Mucosa of stomach (tissue), 1 donor: Measurements from ENCODE around the gene HOXB4.

Experiments
- H3K27me3 ChIP-seq: one replicate; pipeline ENCODE4 v1.7.0; 2013; ENCODE audit warnings: mild to moderate bottlenecking, low read length; ENCODE audit not compliant: control insufficient read depth, insufficient read depth
- H3K36me3 ChIP-seq: one replicate; pipeline ENCODE4 v1.7.0; 2013; ENCODE audit warnings: low read length; ENCODE audit not compliant: control insufficient read depth, insufficient read depth
- H3K4me1 ChIP-seq: one replicate; pipeline ENCODE4 v1.7.0; 2013; ENCODE audit warnings: mild to moderate bottlenecking, low read length; ENCODE audit not compliant: control insufficient read depth, insufficient read depth
- H3K4me3 ChIP-seq: one replicate; pipeline ENCODE4 v1.7.0; 2013; ENCODE audit warnings: low read length
- H3K9ac ChIP-seq: one replicate; pipeline ENCODE4 v1.7.0; 2013; ENCODE audit warnings: mild to moderate bottlenecking, low read length, moderate library complexity
- H3K9me3 ChIP-seq: one replicate; pipeline ENCODE4 v1.7.0; 2013; ENCODE audit warnings: mild to moderate bottlenecking, low read length, moderate library complexity; ENCODE audit not compliant: control insufficient read depth
- donor health status: Pancreatic carcinoma.

The HOXB4 gene

GRCh38 chr17:48552466-48553189 is 25.5 kb downstream of the HOXB4 start:
- peaks cover 17% of the 10 kb centered on the region for H3K4me1 ChIP-seq
- H3K4me3 ChIP-seq = no peak overlapping the region
- H3K9me3 ChIP-seq = no peaks in the 10 kb centered on the region
- H3K36me3 ChIP-seq = no peaks in the 10 kb centered on the region
- peaks cover 86% of the 10 kb centered on the region for H3K27me3 ChIP-seq
- H3K9ac ChIP-seq = peak overlapping the region; percentile 1

- Histone ChIP-seq H3K9me3 (no peaks in the 10 kb centered on the region), H3K4me1 (peaks cover 9% of the 10 kb centered on the region), H3K9ac (no peak overlapping the region), H3K27me3 (peaks cover 86% of the 10 kb centered on the region), H3K36me3 (no peaks in the 10 kb centered on the region), H3K4me3 (no peak overlapping the region)
Measured at GRCh38 chr17:48551596-48552465, 26.3 kb downstream of the HOXB4 start.

- Histone ChIP-seq H3K4me1 (peaks cover 5% of the 10 kb centered on the region), H3K27me3 (peaks cover 86% of the 10 kb centered on the region), H3K9me3 (no peaks in the 10 kb centered on the region), H3K9ac (no peak overlapping the region), H3K36me3 (no peaks in the 10 kb centered on the region), H3K4me3 (no peak overlapping the region)
Measured at GRCh38 chr17:48551214-48551555, 27.0 kb downstream of the HOXB4 start.

GRCh38 chr17:48550502-48551213 is 27.5 kb downstream of the HOXB4 start:
- Histone ChIP-seq H3K4me1 (peaks cover 5% of the 10 kb centered on the region), H3K9ac (no peak overlapping the region), H3K4me3 (no peak overlapping the region), H3K36me3 (no peaks in the 10 kb centered on the region), H3K27me3 (peaks cover 86% of the 10 kb centered on the region), H3K9me3 (no peaks in the 10 kb centered on the region)

DNA sequence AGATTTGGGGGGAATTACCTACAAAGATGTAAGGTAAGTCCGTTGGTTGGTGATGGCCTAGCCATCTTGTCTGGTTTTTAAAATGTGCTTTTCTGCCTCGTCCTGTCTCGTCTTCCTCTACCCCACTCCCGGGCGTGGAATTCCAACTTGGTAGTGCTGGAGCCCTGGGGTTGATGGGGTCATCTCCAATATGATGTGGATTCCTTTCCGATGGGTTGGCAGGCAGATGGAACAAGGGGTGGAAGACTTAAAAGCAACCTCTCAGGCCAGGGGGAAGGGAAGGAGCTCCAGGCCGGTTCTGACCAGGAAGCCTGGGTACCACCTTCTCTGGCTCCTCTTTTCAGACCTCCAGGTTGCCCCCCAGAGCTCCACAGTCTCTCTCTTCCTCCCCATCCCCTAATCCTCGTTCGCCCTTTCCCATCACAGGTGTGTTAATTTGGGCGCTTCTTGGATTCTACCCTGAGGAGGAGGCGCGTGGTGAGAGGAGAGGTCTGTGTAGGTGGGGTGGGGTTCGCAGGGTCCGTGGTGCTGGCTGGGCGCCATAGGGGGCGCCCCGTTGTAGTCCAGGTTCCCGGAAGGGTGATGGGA is 28.1 kb downstream of the HOXB4 start:
- H3K4me1 ChIP-seq = peaks cover 8% of the 10 kb centered on the region
- H3K27me3 ChIP-seq = peaks cover 88% of the 10 kb centered on the region
- no peak overlapping the region for H3K4me3 ChIP-seq
- H3K36me3 ChIP-seq = no peaks in the 10 kb centered on the region
- H3K9ac ChIP-seq = no peak overlapping the region
- H3K9me3 ChIP-seq = no peaks in the 10 kb centered on the region

GRCh38 chr17:48549281-48549630 is 28.9 kb downstream of the HOXB4 start:
- Histone ChIP-seq H3K36me3 (no peaks in the 10 kb centered on the region), H3K27me3 (peaks cover 88% of the 10 kb centered on the region), H3K9me3 (no peaks in the 10 kb centered on the region), H3K9ac (no peak overlapping the region), H3K4me3 (no peak overlapping the region), H3K4me1 (peaks cover 4% of the 10 kb centered on the region)

GRCh38 chr17:48548523-48549280 is 29.4 kb downstream of the HOXB4 start:
- Histone ChIP-seq H3K4me3 (no peak overlapping the region), H3K36me3 (no peaks in the 10 kb centered on the region), H3K9ac (no peak overlapping the region), H3K27me3 (peaks cover 88% of the 10 kb centered on the region), H3K9me3 (no peaks in the 10 kb centered on the region), H3K4me1 (peaks cover 4% of the 10 kb centered on the region)

- Histone ChIP-seq H3K9me3 (no peaks in the 10 kb centered on the region), H3K4me3 (no peak overlapping the region), H3K36me3 (no peaks in the 10 kb centered on the region), H3K4me1 (peaks cover 4% of the 10 kb centered on the region), H3K9ac (no peak overlapping the region), H3K27me3 (peaks cover 89% of the 10 kb centered on the region)
Measured at GRCh38 chr17:48547808-48548522, 30.2 kb downstream of the HOXB4 start.

DNA sequence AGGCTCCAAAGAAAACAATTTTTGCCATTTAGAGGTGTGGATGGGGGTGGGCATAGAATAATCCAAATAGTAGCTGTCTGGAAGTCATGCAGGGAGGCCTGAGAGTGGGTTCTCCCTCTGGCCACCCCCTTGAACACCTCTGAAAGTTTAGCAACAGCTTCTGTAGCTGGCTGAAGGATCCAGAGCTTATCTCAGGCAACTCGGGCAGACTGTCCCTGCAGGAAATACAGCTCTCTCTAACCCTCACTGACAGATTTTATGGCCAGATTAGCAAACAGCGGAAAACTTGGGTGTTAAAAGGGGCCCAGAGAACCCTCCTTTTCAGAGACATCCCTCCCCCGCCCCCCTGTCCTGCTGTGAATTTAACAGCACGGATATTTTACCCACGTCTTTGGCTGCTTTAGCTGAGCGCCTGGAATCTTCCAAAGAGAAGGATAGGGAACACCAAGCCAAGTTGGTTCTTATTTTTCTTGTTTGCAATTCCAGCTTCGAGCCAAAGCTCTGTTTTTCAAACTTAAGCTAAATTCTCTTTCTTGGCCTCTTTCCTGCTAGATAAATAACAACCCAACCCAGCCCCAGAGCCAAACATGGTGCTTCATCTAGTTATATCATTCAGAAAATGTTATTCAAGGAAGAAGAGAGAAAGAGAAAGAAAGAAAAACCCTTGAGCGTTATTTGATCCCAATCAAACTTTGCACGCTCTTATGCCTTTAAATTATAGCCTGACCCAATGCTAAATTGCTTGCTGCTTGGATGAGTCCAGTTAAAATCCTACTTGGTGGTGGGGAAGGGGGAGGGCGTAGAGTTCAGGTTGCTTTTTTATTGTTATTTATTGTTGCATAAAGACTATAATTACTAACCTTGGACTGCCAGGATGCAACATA is 31.0 kb downstream of the HOXB4 start:
- H3K27me3 ChIP-seq = peaks cover 88% of the 10 kb centered on the region

DNA sequence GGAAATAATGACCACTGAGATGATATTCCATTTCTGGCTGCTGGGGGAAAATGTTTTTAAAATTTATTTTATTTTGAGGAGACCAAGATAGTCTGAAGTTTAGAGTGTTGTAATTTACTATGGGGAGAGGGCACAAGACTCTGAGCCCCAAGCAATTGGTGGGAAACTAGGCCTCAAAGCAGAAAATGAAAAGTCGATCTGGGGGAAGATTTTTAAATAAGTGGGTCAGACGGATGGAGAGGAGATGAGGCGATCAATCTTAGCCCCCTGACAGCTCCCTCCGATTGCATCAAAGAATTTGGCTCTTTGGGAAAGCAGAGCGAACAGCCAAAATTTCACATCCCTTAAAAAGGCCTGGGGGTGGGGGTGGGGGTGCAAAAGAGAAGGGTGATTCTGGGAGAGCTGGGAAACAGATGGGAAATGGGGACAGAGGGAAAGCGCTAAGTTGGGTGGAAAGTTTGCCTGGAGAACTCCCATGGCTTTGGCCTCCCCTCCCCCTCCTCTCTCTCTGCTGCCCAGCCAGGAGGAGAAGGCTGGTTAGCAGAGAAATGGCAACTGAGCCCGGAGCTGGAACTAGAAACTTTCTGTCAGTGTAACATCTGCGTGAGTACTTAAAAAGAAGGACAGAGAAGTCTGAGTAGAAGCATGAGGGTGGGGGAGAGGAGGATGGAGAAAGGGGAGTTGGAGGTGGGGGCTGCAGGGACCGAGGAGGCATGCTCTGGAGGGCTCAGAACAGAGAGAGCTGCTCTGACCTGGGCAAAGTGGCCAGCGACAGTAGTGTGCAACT is 31.8 kb downstream of the HOXB4 start:
- Histone ChIP-seq H3K4me1 (peaks cover 4% of the 10 kb centered on the region), H3K27me3 (peaks cover 88% of the 10 kb centered on the region)

More for the DNA sequence above, 31.0 kb downstream of the HOXB4 start:
- Histone ChIP-seq H3K4me3 (no peak overlapping the region), H3K4me1 (peaks cover 4% of the 10 kb centered on the region), H3K9me3 (no peaks in the 10 kb centered on the region), H3K9ac (no peak overlapping the region), H3K36me3 (no peaks in the 10 kb centered on the region)

More for the DNA sequence above, 31.8 kb downstream of the HOXB4 start:
- Histone ChIP-seq H3K36me3 (no peaks in the 10 kb centered on the region), H3K4me3 (no peak overlapping the region), H3K9ac (no peak overlapping the region), H3K9me3 (no peaks in the 10 kb centered on the region)
